IMR-90 (cell line): ENCODE results near the gene PPP1R14C. TPM values are rescaled to one million over a fixed set of nuclear protein-coding genes. Genes with fewer than 3 reads are reported as not detected.

Source experiments
- ATAC-seq: fragments of 200-7000 bp; cut with Tn5 transposase; 2 replicates; pipeline ENCODE4 v1.9.1; 2020; ENCODE audit warnings: low read depth, mild to moderate bottlenecking, moderate library complexity
- BruUV-seq: library from RNA; stranded (reverse); fragments of 400-500 nt; replicated peaks from 2 replicates; lab custom pipeline; 2021; lab: Mats Ljungman, UMichigan
- CTCF ChIA-PET: fragments of 300-600 bp; formaldehyde crosslinking; extraction: SDS; loops from one replicate; lab custom pipeline; 2021; ENCODE audit warnings: antibody characterized with exemption; lab: Yijun Ruan, JAX
- POLR2A ChIA-PET: fragments of 300-600 bp; sonication (Branson Sonifier 250); formaldehyde crosslinking; loops from one replicate; lab custom pipeline; 2022; ENCODE audit warnings: antibody characterized with exemption; ENCODE audit not compliant: unreplicated experiment; lab: Charles Lee
- DNase-seq: peaks from one replicate; pipeline ENCODE4 v3.0.0; 2013
- H2AFZ ChIP-seq: replicated peaks from 2 replicates; pipeline ENCODE3; 2013; ENCODE audit warnings: low read length, mild to moderate bottlenecking; ENCODE audit not compliant: poor library complexity
- H2AK5ac ChIP-seq: 2 replicates; pipeline ENCODE4 v1.6.1; 2013; ENCODE audit warnings: low read depth, low read length, inconsistent platforms
- H2AK9ac ChIP-seq: replicated peaks from 2 replicates; pipeline ENCODE3; 2013; ENCODE audit warnings: mild to moderate bottlenecking, low read depth, low read length, moderate library complexity; ENCODE audit not compliant: poor library complexity
- H2BK120ac ChIP-seq: 2 replicates; pipeline ENCODE4 v1.6.1; 2013; ENCODE audit warnings: low read depth, low read length, inconsistent platforms
- H2BK15ac ChIP-seq: 3 replicates; pipeline ENCODE4 v1.6.1; 2013; ENCODE audit warnings: low read depth, low read length, inconsistent platforms
- H2BK20ac ChIP-seq: 2 replicates; pipeline ENCODE4 v1.6.1; 2013; ENCODE audit warnings: low read depth, mild to moderate bottlenecking, inconsistent platforms, low read length, moderate library complexity
- H2BK5ac ChIP-seq: 2 replicates; pipeline ENCODE4 v1.6.1; 2013; ENCODE audit warnings: mild to moderate bottlenecking, low read depth, low read length, inconsistent platforms; ENCODE audit not compliant: poor library complexity, severe bottlenecking
- H3K14ac ChIP-seq: replicated peaks from 2 replicates; pipeline ENCODE4 v1.6.1; 2013; ENCODE audit warnings: low read depth, low read length, inconsistent platforms
- H3K18ac ChIP-seq: 2 replicates; pipeline ENCODE4 v1.6.1; 2013; ENCODE audit warnings: low read depth, low read length, control low read depth
- H3K23ac ChIP-seq: 2 replicates; pipeline ENCODE4 v1.6.1; 2013; ENCODE audit warnings: low read depth, low read length, inconsistent platforms
- H3K27ac ChIP-seq: 2 replicates; pipeline ENCODE4 v1.5.1; 2013; ENCODE audit warnings: mild to moderate bottlenecking, control low read depth, low read length; ENCODE audit not compliant: insufficient read depth
- H3K27me3 ChIP-seq: 2 replicates; pipeline ENCODE4 v1.6.1; 2013; ENCODE audit warnings: low read length; ENCODE audit not compliant: control insufficient read depth, insufficient read depth
- H3K36me3 ChIP-seq: 2 replicates; pipeline ENCODE4 v1.6.1; 2013; ENCODE audit warnings: low read length, mixed read lengths; ENCODE audit not compliant: control insufficient read depth, insufficient read depth
- H3K4ac ChIP-seq: 2 replicates; pipeline ENCODE4 v1.6.1; 2013; ENCODE audit warnings: low read depth, low read length, inconsistent platforms
- H3K4me1 ChIP-seq: 2 replicates; pipeline ENCODE4 v1.6.1; 2013; ENCODE audit warnings: low read length, mixed read lengths; ENCODE audit not compliant: control insufficient read depth, insufficient read depth
- H3K4me2 ChIP-seq: 2 replicates; pipeline ENCODE4 v1.6.1; 2013; ENCODE audit warnings: low read depth, mild to moderate bottlenecking, control low read depth, low read length, moderate library complexity
- H3K4me3 ChIP-seq: 2 replicates; pipeline ENCODE4 v1.5.1; 2013; ENCODE audit warnings: low read depth, mild to moderate bottlenecking, control low read depth, low read length, moderate library complexity; ENCODE audit not compliant: insufficient read depth
- H3K56ac ChIP-seq: 2 replicates; pipeline ENCODE4 v1.6.1; 2013; ENCODE audit warnings: low read length, inconsistent platforms; ENCODE audit not compliant: insufficient read depth; ENCODE audit errors: extremely low read depth
- H3K79me1 ChIP-seq, 2 experiments: 2 replicates each; pipeline ENCODE4 v1.6.1; 2013; ENCODE audit warnings: low read length in 2 of 2, inconsistent platforms in 1 of 2, low read depth in 1 of 2
- H3K9ac ChIP-seq: 2 replicates; pipeline ENCODE4 v1.6.1; 2013; ENCODE audit warnings: low read depth, low read length, control low read depth
- H3K9me1 ChIP-seq: 2 replicates; pipeline ENCODE4 v1.6.1; 2013; ENCODE audit warnings: low read length, inconsistent platforms; ENCODE audit not compliant: insufficient read depth
- H3K9me3 ChIP-seq: 2 replicates; pipeline ENCODE4 v1.6.1; 2013; ENCODE audit warnings: low read length; ENCODE audit not compliant: control insufficient read depth, insufficient read depth
- H4K20me1 ChIP-seq: 2 replicates; pipeline ENCODE4 v1.6.1; 2013; ENCODE audit warnings: low read length, inconsistent platforms; ENCODE audit not compliant: insufficient read depth
- H4K5ac ChIP-seq: 2 replicates; pipeline ENCODE4 v1.6.1; 2013; ENCODE audit warnings: mild to moderate bottlenecking, low read depth, low read length, control low read depth
- H4K8ac ChIP-seq, 2 experiments: 2 replicates each; pipeline ENCODE4 v1.6.1; 2013; ENCODE audit warnings: low read depth in 2 of 2, low read length in 2 of 2, control low read depth in 1 of 2, inconsistent platforms in 1 of 2
- H4K91ac ChIP-seq: 2 replicates; pipeline ENCODE4 v1.6.1; 2013; ENCODE audit warnings: low read depth, low read length, inconsistent platforms; ENCODE audit not compliant: insufficient read depth
- CHD1 ChIP-seq: IDR thresholded peaks from 2 replicates; pipeline ENCODE4 v1.6.1; 2012; ENCODE audit warnings: low read depth, low read length, improper control_type of control experiment
- FOS ChIP-seq: fragments of 150-350 bp; IDR thresholded peaks from 2 replicates; pipeline ENCODE4 v1.6.1; 2016; ENCODE audit warnings: low read depth, low read length
- MAFK ChIP-seq: IDR thresholded peaks from 2 replicates; pipeline ENCODE4 v1.6.1; 2012; ENCODE audit warnings: low read depth, low read length, improper control_type of control experiment
- NFE2L2 ChIP-seq: fragments of 150-350 bp; IDR thresholded peaks from 2 replicates; pipeline ENCODE4 v1.6.1; 2016; ENCODE audit warnings: low read depth, mild to moderate bottlenecking, low read length
- RCOR1 ChIP-seq: IDR thresholded peaks from 2 replicates; pipeline ENCODE4 v1.6.1; 2012; ENCODE audit warnings: mild to moderate bottlenecking, low read length, improper control_type of control experiment; ENCODE audit not compliant: insufficient replicate concordance
- WGBS, 2 experiments: methylation state at CpG; one replicate each; pipeline versions ENCODE4 v1.1.5 to v1.1.7; 2013; ENCODE audit warnings: missing lambda C conversion rate in 2 of 2; ENCODE audit not compliant: insufficient read length in 1 of 2; ENCODE audit errors: extremely low coverage in 2 of 2; 5-methylcytosine and 5-hydroxymethylcytosine counted together
- dilution Hi-C: fragments of 300-500 bp; cut with HindIII; formaldehyde crosslinking; loops from one replicate; pipeline ENCODE4 v1.14.3; 2018; ENCODE audit warnings: low sequenced_read_pairs; ENCODE audit not compliant: unreplicated experiment
- in situ Hi-C: fragments of 300-500 bp; cut with MboI; formaldehyde crosslinking; loops from 3 replicates; pipeline ENCODE4 v1.14.3; 2019; ENCODE audit warnings: low sequenced_read_pairs, inconsistent platforms, mixed read lengths
- intact Hi-C: fragments of 100-400 bp; cut with micrococcal nuclease; formaldehyde crosslinking; loops from 2 replicates; pipeline ENCODE4 v1.10.0; 2022
- polyA plus RNA-seq, 3 experiments: library from polyadenylated mRNA; depleted of rRNA; stranded (reverse); fragments of >200 nt; gene quantifications; 2 replicates each; pipeline ENCODE4 v1.2.3, GENCODE V29; 2012; ENCODE audit warnings: low replicate concordance in 1 of 3
- total RNA-seq: library from RNA; depleted of rRNA; stranded (reverse); fragments of >200 nt; gene quantifications from 2 replicates; pipeline ENCODE4 v1.2.3, GENCODE V29; 2012

The PPP1R14C gene
- total and polyA plus RNA-seq, 2 of the 4 experiments (the other 2 are of a cell fraction): not detected

DNA sequence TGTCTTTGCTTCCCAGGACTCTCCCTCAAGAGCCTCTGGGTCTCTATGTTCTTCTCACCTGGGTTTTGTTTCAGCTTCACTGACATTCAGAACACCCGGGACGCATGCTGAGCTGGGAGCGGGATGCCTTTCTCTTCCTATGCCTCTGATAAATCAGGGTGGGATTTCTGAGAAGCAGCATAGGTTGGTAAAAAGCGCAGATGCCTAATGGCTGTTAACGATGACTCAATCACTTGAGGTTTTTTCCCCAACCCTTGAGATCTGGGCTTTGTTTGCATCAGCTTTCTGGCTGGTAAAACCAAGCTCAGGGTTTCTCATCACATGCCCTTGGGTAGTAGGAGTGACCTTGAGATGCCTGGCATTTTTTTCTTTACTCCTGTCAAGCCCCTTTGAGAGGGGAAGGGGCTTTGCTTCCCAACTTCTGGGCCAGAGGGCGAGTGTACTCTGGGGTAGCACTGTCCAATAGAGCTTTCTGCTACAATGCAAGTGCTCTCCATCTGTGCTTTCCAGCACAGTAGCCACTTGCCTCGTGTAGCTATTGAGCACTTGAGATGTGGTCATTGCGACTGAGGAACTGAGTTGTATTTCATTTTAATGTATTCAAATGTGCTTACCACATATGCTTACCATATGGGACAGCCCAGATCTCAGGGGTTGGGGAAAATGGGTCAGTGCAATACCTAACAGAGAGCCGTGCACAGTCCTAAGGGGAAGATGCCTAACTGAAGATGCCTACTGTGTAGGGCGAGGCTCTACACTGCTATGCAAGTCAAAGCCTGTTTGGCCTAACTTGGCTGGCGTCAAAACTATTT lies 69.1 kb downstream of the PPP1R14C start:
- no peak overlapping the region for H2BK120ac ChIP-seq
- H2BK20ac ChIP-seq: no peak overlapping the region
- no peaks in the 10 kb centered on the region for H3K36me3 ChIP-seq
- H2AFZ ChIP-seq: no peak overlapping the region
- ChIA-PET POLR2A (no interaction called here), CTCF (no interaction called here)
- in situ Hi-C loops (no loop called here), dilution Hi-C loops (no loop called here), intact Hi-C loops (no loop called here)
- no peak overlapping the region for H3K18ac ChIP-seq
- H3K27me3 ChIP-seq: no peaks in the 10 kb centered on the region
- no peaks in the 10 kb centered on the region for H3K9me3 ChIP-seq
- no peak overlapping the region for H3K27ac ChIP-seq
- WGBS, 2 experiments: 90% methylated on average over 4 of the region's 11 CpGs; no CpG with 5 or more reads in 1 of the 2 experiments
- H3K4ac ChIP-seq: no peak overlapping the region
- H3K14ac ChIP-seq: no peak overlapping the region
- no peak overlapping the region for H3K9ac ChIP-seq
- ATAC-seq (no peak), DNase-seq (no peak)
- H4K8ac ChIP-seq: no peak overlapping the region
- no peak overlapping the region for H2AK9ac ChIP-seq
- H3K23ac ChIP-seq: no peak overlapping the region
- no peaks in the 10 kb centered on the region for H4K20me1 ChIP-seq
- no peak overlapping the region for H2BK15ac ChIP-seq
- no TSS peak for BruUV-seq
- H3K9me1 ChIP-seq: no peaks in the 10 kb centered on the region
- H4K91ac ChIP-seq: no peak overlapping the region
- H3K56ac ChIP-seq: no peak overlapping the region
- no peak overlapping the region for H3K4me3 ChIP-seq
- H3K79me1 ChIP-seq: no peaks in the 10 kb centered on the region
- no peak overlapping the region for H3K4me2 ChIP-seq
- no peak for TF ChIP-seq CHD1
- no peak for TF ChIP-seq FOS
- no peak for TF ChIP-seq RCOR1
- TF ChIP-seq NFE2L2: no peak
- TF ChIP-seq MAFK: no peak
- peaks cover 6% of the 10 kb centered on the region; the same call in 1 of the 2 replicates for H3K4me1 ChIP-seq
- H2BK5ac ChIP-seq: no peak overlapping the region
- H2AK5ac ChIP-seq: no peak overlapping the region
- no peak overlapping the region for H4K5ac ChIP-seq
